ELF-1 (cell line): ENCODE results near the gene COX6B2.
A peak's percentile ranks its signal among the peaks of the same experiment; 100 is the strongest.

Source experiments
- DNase-seq: peaks from one replicate; pipeline ENCODE4 v3.0.0-alpha.2; 2016; ENCODE audit warnings: low read depth, low spot score

Gene COX6B2

DNA sequence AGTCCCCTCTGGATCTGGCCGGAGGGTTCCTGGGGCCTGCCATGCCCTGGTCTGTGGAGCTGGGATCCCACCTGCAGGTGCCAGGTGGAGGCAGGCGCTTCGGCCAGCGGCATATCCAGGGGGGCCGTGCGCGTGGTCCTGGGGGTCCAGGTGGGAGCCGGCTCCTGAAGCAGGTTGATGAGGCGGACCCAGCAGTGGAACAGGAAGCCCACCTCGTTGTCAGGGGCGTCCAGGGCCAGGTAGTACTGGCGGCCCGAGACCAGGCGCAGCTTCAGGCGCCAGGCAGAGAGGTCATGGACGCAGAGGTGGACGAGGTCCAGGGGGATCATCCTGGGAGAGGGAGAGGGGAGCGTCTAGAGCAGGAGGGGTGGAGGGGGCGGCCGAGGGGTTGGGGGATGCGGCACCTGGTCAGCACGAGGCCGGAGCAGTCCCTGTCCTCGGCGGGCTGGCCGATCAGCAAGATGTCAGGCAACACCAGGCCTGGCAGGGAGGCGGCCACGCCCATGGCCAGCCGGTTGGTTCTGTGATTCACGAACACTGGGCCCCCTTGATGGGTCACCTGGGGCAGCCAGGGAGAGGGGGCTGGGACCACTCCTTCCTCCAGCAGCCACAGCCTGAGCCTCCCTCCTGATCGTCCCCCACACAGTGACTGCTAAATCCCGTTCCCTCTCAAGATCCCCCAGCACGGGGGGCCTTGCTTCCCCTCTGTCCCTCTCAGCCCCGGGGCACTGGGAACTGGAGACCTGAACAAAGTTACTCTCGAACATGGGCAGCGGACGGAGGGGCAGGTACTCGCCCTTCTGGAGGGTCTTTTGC, 7.9 kb upstream of the COX6B2 start:
- no peak for DNase-seq

DNA sequence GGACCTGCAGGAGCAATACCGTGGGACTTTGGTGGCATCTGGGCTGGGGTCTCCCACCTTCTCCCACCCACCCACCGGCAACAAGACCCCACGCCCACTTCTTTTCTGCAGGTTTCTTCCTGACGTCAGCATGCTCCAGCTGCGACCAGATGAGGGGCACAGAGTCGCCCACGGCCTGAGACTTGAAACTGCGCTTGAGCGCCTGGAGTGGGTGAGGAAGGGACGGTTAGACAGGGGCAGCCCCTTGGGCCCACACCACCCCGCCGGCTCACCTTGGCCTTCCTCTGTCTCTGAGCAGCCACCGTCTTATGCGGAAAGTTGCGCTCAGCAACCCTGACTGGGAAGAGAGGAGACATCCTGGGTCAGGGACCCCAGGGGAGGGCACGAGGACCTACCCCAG, 6.4 kb upstream of the COX6B2 start:
- no peak for DNase-seq

DNA sequence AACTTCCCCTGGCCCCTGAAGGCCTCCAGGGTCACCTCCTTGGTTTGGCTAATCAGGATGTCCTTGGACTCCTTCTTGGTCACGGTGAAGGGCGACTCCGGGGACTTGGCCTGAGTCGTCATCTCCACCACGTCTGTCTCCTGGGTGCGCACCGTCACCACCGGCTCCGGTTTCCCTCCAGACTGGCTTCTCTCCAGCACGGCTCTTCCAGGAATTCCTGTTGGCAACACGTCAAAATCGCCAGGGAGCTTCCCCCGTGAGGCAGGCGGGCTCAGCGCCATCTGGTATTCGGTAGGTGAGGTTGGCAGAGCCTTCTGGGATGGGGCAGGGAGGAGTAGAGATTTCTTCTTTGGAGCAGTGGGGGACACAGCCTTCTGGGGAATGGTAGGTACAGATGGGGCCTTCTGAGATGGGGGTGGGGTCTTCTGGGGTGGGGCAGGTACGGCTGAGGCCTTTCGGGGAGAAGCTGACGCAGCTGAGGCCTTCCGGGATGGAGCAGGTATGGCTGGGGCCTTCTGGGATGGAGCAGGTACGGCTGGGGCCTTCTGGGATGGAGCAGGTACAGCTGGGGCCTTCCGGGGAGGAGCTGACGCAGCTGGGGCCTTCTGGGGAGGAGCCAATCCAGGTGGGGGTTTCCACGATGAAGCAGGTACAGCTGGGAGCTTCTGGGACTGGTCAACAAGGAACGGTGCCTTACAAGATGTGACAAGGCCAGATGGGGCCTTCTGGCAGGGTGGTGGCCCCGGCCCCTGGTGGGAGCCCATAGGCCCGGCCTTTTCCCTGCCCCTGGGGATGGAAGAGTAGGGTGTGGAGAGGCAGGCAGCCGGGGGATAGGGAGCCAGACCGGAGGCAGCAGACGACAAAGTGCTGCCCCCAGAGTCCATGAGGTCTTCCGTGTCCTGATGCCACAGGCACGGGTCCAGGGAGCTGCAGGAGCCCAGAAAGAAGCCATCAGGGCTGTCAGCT, 4.7 kb upstream of the COX6B2 start:
- DNase-seq, result no peak

DNA sequence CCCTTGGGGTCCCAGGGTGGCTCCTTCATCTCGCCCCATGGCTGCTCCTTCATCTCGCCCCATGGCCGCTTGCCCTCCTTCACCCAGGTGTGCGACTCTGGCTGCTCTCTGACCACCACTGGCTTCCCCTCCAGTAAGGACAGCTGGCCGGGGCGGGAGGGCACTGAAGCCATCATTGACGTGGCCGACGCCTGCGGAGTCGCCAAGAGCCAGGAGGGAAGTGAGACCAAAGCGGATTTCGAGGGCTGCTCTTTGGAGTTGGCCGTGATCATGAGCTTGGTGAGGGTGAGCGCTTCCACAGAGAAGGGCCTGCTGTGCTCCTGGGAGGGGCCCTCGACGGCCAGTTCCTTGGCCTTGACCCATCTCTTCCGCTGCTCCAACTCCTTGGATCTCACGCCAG, 4.0 kb upstream of the COX6B2 start:
- no peak for DNase-seq

DNA sequence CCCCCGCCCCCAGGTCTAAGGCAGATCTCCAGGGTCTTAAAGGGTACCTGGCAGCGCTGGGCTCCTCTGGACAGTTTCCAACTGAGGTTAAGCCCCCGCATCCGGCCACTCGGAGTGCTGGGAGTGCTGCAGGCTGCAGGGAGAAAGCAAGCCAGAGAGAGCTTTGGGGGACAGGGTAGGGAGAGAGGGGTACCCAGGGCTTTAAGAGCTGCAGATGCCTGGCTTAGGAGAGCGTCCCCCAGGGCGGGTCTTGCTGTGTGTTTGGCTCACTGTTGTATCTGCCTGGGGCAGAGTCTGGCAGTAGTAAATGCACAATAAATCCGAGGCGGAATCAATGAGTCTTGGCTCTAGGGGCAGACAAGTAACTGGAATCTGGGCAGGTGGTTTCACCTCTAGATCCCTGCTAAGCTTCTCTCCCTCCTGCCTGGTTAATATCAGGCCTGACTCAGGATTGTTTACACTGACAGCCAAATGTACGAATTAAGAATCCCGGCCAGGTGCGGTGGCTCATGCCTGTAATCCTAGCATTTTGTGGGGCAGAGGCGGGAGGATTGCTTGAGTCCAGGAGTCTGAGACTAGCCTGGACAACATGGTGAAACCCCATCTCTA, 798 bp upstream of the COX6B2 start:
- DNase-seq, result peak; percentile 73

DNA sequence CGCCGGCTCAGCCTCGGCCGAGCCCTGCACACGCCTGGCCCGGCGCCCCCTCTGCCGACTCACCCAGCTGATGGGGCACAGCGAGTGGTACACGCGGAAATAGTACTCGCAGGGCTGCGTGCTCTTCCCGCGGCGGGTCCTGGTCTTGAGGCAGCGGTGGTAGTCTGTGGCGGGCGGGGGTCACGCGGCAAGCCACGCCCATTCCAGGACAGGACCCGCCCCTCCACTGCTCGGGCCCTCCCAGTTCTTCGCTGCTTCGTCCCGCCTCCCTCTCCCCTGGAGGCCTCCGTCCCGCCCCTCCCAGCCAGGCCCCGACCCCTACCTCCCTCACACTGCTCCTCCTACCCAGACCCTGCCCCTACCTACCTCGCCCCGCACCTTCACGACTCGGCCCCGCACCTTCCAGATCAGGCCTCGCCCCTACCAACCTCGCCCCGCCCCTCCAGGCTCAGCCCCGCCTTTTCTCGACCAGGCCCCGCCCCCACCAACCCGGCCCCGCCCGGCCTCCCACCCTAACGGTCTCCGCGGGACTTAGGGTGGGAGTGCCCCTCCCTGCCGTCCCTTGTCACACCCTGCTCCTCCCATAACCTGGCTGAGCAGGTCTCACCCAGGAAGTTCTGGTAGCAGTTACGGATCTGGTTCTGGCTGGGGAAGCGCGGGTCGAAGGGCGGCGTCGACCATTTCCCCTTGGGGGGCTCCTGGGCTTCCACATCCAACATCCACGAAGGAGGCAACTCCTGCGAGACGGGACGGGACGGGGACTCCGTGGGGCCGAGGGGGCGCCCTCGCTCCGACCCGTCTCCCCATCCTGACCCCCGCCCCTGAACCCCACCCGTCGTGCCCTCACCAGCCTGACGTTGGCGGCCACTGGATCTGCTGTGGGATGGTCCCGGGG, 469 bp downstream of the COX6B2 start:
- peak; percentile 89 for DNase-seq

DNA sequence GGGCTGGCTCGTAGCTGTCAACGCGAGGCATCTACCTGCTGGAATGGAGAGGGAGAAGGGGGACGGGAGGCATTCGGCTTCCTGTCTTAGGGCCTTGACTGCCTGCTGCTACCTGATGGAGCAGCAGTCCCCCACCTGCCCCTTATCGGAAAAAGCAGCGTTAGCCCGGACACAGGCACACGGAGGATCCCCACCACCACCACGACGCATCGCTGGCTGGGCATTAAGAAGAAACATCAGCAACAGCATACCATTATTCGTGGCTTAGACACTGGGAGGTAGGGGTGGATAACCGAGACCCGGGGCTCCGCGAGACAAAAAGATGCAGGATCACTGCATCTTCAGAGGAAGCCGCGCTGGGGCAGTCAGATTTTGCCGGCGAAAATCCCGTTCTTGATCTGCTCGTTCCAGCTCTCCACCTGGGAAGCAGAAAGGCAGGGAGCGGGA, 1.1 kb downstream of the COX6B2 start:
- DNase-seq, result no peak

DNA sequence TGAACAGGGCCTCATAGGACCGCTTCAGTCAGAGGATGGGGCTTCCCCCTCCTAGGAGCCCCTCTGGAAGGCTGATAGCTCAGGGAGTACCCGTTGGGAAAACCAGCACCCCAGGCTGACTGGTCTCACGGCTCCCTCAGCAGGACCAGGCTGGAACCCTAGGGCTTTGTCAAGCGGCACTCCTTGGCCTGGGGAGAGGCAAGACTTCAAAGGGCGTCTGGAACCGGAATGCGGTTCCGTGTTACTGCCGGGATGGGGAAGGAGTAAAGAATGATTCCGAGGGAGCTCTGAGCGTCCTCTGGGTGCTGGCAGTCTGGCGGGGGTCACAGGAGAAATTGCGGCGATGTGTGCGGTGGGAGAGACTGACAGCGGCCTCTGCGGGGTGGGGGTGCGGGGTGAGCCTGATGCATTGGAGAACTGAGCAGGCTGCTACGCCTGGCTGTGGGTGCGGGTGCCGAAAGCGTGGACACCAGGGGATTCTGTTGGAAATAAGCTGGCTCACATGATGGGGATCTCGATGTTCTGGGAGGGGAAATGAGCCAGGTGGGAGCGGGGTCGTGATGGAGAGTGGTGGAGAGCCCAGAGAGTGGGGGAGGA, 1.9 kb downstream of the COX6B2 start:
- DNase-seq, result peak; percentile 30

DNA sequence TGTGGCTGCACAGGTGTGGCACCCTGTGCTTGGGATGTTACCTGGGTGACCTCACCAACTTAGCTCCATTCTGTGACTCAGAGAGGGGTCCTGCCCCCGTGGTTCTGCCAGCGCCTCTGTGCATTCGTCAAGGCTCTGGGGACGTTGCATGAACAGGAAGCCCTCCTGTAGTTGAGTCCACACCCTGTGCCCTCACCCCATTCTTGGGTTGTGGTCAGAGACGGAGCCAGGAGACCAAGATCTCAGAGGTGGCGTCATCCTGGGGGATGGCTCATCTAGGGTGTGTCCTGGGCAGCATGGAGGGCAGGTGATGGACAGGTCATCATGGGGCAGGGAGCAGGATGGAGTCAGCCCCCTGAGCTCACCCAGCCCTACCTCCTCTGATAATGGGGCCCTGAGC, 2.5 kb downstream of the COX6B2 start:
- no peak for DNase-seq

DNA sequence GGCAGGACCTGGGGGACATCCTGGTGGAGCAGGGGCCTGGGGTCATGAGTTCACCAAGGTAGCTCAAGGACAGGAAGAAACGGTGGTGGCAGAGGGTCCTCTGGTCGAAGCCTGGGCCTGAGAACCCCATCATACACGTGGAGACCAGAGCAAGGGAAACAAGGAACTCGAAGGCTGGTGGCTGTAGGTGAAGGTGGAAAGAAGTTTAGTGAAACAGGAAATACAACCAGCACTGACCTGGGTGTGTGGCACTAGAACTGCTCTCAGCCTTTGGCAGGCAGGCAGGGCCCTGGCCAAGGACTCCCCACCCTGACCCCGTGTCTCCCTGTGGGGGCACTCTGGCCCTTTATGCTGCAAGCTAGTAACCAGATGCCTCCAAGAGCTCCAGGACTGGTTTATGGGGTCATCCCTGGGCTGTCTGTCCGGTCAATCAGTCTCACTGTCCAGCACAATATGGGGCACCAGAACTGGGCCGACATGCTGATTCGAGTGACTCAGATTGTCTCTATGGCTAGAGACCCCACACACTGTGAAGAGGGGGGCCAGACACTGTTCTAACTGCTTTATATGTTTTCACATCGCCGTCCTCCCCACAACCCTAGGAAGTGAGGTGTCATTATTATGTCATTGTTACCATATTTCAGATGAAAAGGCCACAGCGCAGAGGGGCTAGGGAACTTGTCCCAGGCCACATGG, 3.8 kb downstream of the COX6B2 start:
- DNase-seq, result no peak

DNA sequence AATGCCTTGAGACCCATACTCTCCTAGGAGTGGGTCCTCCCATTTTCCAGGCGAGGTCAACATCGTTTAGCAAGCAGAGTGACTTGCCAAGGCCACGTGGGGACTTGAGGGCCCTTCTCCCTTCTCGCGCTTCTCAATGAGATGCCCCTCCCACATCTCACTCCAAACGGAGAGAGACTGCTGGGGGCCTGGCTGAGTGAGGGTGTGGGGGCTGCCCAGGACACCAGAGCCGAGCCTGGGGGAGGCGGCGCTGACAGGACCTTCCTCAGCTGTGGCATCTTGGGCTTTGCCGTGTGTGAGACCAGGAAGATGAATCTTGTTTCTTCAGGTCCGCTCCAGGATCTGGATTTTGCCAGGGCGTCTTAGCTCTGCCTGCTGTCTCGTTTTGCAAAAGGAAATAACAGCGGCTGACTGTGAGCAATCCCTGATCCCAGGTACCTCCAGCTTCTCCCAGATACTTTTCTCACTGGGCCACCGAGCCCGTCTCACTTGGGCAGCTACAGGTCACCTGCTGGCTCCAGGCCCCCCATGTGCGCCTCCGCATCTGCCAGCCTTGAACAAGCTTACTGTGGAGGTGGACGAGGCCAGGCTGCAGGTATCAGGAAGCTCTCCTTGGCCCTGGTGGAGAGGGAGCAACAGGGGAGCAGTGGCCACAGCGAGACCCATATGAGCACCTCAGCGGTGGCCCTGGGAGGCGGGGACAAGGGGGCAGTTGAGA, 6.0 kb downstream of the COX6B2 start:
- DNase-seq, result peak; percentile 69

DNA sequence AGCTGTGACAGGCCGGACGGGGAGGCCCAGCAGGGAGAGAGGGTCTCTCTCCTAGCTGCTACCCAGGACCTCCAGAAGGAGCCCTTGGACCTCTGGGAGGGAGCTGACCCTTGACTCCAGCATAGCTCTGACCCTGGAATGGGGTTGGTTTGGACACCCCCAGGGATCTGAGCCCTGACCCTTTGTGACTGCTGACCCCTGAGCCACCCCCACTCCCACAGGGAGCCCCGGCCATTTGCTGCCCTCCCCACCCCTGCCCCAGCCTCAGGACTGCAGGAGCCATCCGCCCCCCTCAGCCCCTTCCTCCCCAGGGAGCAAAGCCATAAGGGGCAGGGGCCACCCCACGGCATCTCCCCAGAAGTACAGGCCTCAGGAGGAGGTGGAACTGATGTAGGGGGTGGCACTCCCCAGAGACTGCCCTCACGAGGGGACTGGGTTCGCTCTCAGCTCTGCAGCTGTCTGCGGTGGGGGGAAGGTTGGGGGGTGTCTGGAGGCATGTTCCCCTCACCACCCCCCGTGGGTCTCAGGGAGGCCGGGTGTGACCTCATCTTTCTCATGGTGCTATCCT, 7.0 kb downstream of the COX6B2 start:
- DNase-seq, result no peak

DNA sequence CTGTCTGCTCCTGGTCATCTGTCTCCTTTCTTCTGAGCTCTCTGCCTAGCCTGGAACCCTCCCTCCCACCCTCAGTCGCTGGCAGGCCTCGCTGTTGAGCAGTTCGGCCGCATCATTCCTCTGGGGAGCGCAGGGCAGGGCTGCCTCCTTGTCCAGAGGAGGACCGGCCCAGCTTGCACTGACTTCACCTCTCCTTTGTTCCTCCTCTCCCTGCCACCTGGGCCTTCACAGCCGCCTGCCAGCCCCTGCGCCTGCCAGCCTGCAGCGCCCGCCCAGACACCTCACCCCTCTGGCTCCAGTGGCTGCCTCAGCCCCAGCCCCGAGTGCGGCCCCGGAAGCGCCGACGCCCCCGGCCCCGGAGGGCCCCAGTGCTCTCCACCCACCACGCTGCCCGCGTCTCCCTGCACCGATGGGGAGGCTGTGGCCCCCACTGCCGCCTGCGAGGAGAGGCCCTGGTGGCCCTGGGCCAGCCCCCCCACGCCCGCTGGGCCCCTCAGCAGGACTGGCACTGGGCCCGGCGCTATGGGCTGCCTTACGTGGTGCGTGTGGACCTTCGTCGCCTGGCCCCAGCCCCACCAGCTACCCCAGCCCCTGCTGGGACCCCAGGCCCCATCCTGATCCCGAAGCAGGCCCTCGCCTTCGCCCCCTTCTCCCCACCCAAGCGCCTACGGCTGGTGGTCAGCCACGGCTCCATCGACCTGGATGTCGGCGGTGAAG, 7.6 kb downstream of the COX6B2 start:
- DNase-seq, result no peak

DNA sequence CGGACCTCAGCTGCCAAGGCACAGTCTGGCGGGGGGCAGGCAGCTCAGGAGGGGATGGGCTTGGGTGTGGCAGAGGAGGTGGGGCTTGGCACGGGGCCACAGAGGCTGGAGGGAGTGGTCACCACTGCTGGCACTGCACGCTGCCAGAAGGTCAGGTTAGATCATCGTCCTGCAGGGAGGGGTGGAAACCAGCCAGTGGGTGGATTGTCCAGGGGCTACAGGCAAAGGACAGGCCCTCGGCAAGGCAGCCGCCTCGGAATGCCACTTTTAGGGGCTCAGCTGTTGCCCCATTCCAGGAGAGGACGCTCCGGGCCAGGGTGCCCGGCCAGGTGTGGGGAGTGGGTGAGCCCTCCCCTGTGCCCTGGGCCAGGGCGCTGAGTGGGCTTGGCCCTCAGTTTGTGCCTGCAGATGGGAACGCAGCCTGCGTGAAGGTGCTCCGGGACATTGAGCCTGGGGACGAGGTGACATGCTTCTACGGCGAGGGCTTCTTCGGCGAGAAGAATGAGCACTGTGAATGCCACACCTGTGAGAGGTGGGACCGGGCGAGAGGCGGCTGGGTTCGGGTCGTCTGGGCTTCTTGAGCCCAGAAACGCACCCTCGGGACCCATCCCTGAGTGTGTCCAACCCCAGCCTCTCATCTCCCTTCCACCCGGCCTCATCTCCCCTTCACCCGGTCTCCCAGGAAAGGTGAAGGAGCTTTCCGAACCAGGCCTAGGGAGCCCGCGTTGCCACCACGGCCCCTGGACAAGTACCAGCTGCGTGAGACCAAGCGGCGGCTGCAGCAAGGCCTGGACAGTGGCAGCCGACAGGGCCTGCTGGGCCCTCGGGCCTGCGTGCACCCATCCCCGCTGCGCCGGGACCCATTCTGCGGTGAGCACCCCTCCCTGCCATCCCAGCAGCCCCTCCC, 8.4 kb downstream of the COX6B2 start:
- no peak for DNase-seq

DNA sequence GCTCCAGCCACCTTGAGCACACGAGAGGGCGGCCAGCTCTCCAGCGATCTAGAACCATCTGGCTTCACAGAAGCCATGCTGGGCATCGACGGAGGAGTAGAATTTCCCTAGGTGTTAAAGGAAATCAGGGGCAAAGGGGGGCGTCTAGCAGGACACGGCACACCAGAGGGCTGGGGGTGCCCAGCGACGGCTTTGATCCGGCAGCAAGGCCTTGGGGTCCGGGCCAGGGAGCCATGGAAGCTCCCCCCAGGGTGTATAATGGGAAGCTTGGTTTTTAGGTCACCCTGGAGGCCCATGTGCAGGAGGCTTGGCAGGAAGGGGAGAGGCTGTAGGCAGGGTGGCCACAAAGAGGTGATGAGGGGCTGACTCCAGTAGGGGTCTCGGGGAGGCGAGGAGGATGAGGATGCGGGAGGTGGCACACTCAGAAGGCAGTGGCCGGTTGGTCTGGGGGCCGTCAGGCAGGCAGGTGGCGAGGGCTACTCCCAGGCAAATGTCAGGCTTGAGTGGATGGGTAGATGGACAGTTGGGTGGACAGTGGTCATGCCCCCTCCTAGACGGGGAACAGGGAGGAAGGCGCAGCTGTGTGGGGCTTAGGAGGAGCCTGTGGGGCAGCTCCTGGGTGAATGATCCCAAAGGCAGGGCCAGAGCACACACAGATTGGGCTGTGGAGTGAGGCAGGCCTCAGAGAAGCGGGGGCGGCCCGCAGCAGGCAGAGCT, 9.3 kb downstream of the COX6B2 start:
- DNase-seq, result no peak

DNA sequence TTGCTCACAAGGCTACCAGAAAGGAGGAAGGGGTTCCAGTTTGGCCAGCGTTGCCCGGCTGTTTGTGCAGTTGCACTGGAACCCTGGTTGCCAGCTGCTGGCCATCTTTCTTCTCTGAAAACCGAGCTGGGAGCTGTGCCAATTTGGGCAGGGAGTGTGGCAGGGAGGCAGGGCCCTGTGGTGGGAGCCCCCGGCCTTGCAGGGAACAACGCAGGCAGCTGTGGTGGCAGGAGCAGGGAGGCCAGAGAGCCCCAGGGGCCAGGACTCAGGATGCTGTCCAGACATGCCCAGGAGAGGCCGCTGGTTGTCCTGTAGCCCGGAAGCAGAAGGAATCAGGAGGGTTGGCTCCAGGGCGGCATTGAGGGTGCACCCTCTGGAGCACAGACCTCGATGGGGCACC, 10.1 kb downstream of the COX6B2 start:
- DNase-seq, result peak; percentile 30
